ENCODE results near the gene PNPO.

- TF ChIP-seq EZH2 (IDR thresholded peaks at IDR 0.05; ENCODE audit: insufficient read depth, poor library complexity, severe bottlenecking) (no peak), EZH2phosphoT487 (IDR thresholded peaks at IDR 0.05; ENCODE audit: insufficient read depth, low read depth) (no peak)
Measured at GRCh38 chr17:47949946-47950345, 8.6 kb downstream of the PNPO start.
